NCI-H526 (cell line): ENCODE results near the gene SUZ12.
"Not testable (repeated sequence)": the region's sequence is repeated elsewhere in the genome, so short reads cannot be mapped to it uniquely, and the experiment has no call there.

Source experiments
- DNase-seq, 2 experiments: peaks; one replicate each; lab custom pipeline; 2025; lab: John Stamatoyannopoulos, UW

SUZ12 gene

GRCh38 chr17:31936615-31937609 lies at the start of gene SUZ12:
Gene SUZ12 (plus strand): TSS chr17:31937007. CDS start chr17:31937247, 240 bp downstream.
- DNase-seq, result peak; percentile 69 to 90

DNA sequence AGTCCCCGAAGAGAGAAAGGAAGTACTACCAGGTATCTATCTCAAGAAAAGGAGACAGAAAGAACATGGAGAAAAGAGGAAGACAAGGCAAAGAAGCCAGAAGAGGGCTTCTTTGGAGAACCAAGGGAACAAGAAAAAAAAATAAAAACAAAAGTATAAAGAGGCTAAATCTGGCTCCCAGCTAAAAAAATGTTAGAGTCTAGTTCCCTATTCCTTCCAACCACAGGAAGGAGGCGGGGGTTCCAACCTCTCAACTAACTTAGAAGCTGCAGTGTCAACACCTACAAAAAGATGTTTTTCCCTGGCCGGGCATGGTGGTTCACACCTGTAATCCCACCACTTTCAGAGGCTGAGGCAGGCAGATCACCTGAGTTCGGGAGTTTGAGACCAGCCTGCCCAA lies 48.7 kb upstream of the SUZ12 start:
- DNase-seq, result no peak

GRCh38 chr17:31900877-31901276 lies 35.9 kb upstream of the SUZ12 start:
- DNase-seq, result peak in 1 of 2 experiments; percentile 31

DNA sequence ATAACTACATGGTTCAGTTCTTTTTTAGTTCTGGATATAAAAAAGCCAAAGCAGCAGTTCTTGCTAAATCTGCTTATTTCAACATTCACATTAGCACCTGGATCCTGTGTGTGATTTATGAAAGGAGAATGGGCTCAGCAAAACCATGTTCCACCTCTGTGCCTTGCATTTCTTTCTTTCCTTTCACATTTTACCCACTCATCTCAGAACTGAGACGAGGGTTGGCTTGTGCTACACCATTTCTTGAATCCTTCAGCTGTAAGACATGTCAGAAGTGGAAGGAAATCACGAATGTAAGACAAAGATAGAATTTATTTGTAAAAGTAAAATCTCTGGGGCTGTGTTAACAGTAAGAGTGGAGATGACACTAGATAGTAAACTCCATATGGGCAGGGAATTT lies 34.1 kb upstream of the SUZ12 start:
- no peak for DNase-seq

GRCh38 chr17:31903401-31903800 lies 33.4 kb upstream of the SUZ12 start:
- no peak for DNase-seq

GRCh38 chr17:31907342-31907962 lies 29.4 kb upstream of the SUZ12 start:
- no peak for DNase-seq

DNA sequence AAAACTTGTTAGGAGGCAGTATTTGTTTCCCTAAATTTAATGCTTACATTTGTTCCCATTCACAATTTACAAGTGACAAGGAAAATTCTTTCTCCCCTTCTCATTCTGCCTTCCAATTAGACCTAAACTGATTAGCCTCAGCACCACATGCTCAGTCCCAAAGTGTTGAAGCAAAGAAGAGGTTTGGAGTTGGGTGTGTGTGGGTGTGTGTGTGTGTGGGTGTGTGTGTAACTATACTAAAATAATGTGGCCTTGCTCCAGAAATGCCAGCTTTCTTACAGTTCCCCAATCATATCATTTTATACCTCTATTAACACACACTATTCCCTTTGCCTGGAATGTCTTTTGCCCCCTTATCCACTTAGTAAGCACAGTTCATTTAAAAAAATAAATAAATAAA lies 28.4 kb upstream of the SUZ12 start:
- DNase-seq, result no peak

GRCh38 chr17:31912705-31913104 lies 24.1 kb upstream of the SUZ12 start:
- DNase-seq, result peak in 1 of 2 experiments; percentile 3

- DNase-seq, result no peak
Observed at GRCh38 chr17:31915456-31916100, 21.2 kb upstream of the SUZ12 start.

DNA sequence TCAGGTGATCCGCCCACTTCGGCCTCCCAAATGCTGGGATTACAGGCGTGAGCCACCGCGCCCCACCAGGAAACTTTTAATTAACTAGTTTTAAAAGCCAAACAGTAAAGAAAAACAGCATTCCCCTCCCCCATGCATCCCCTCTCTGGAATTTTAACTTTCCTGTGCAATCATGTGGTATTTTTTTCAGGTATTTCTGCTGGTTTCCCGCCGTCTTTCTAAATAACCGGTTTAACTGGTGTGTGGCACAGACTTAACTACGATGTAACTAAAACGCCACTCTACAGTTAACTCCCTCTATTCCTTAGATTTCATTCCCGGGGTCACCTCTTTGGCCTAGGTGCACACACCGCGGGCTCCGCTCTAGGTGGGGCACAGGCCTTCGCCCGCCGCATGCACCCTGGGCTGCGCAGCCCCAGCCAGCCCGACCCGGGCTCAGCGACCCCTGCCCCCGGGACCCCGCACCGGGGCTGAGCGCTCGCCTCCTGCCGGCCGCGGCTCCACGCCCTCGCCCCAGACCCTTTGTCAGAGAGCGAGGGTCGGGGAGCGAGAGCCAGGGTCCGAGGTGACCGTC lies 20.2 kb upstream of the SUZ12 start:
- no peak for DNase-seq

DNA sequence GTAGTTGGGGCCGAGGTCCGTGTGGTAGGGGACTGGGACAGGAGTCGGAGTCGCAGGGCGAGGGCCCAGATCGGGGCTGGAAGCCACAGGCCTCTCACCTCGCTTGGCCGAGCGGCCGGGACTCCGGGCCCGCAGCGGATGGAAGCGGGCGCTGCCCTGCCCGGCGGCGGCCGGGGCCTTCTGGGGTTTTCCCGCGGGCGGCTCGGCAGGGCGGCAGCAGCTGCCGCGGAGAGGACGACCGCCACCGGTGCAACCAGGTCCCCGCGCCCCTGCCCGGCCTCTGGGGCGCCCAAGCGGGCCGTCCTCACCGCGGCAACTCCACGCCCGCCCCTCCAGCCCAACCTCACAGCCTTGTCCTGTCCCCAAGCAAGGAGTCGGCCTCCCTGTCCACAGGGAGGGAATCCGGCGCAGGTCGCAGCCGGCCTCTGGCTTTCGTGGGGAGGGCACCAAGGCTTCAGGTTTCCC lies 19.7 kb upstream of the SUZ12 start:
- no peak for DNase-seq

DNA sequence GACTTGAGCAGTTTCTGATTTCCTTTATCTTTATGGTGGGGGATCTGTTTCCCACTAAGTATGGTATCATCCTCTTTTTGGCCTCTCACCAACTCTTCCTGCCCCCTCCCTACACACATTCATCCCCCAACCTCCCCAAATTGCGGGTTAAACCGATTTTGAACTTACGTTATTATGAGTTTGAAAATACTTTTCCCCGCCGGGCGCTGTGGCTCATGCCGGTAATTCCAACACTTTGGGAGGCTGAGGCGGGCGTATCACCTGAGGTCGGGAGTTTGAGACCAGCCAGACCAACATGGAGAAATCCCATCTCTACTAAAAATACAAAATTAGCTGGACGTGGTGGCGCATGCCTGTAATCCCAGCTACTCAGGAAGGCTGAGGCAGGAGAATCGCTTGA lies 19.1 kb upstream of the SUZ12 start:
- DNase-seq, result not testable (repeated sequence)

DNA sequence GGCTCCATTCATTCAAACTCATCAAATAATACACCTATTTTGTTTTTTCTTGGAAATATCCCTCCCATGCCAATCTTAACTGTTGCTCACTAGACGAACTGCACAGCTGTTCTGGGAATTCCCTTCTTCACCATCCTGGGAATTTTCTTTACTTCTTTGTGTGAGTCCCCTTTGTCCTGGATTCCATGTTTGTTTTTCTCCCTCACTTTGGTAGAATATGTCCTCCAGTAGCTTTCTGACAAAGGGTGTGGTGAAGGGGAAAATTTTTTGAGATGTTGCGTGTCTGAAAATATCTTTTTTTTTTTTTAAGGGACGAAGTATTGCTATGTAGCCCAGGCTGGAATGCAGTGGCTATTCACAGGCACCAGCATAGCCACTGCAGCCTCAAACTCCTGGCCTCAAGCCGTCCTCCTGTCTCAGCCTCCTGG lies 18.1 kb upstream of the SUZ12 start:
- no peak for DNase-seq

GRCh38 chr17:31919802-31920525 lies 16.8 kb upstream of the SUZ12 start:
- no peak for DNase-seq

DNA sequence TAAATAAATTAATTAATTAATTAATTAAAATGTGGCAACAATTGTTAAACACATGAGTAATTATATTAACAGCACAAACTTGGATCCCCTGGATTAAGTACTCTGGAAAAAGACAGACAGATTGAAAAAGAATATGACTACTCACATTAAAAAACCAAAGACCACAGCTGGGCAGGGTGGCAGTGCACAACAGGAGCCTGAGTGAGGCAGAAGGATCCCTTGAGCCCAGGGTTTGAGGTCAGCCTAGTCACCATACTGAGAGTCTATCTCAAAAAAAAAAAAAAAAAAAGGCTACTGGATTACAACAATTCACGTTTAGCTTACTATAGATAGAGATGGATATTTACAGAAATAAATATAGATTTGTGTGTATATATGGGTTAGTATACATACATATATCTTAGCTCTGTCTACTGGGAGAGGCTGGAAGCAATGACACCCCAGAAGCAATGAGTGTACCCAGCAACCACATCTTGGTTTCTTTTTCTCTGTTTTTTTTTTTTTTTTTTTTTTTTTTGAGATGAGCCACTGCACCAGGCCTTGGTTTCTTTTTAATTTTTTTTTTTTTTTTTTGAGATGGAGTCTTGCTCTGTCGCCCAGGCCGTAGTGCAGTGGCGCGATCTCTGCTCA lies 10.6 kb upstream of the SUZ12 start:
- DNase-seq, result no peak

DNA sequence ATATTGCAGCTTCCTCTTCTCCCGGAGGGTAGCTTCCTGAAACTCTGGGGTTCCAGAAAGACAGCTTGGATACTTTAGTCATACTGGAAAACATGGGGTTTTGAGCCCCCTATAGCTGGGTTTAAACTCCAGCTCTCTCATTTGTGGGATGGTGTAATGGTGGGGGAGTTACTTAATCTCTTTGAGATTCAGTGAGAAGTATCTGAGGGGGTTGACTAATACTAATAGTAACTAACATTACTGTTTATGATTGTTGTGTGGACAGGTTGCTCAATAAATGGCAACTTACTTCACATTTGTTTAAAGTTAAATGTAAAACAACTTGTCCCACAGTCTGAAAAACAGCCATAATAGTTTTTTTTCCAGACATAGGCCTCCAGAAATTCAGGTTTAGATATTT lies 5.1 kb upstream of the SUZ12 start:
- DNase-seq, result no peak

GRCh38 chr17:31935512-31935911 lies 1.3 kb upstream of the SUZ12 start:
- DNase-seq, result no peak

DNA sequence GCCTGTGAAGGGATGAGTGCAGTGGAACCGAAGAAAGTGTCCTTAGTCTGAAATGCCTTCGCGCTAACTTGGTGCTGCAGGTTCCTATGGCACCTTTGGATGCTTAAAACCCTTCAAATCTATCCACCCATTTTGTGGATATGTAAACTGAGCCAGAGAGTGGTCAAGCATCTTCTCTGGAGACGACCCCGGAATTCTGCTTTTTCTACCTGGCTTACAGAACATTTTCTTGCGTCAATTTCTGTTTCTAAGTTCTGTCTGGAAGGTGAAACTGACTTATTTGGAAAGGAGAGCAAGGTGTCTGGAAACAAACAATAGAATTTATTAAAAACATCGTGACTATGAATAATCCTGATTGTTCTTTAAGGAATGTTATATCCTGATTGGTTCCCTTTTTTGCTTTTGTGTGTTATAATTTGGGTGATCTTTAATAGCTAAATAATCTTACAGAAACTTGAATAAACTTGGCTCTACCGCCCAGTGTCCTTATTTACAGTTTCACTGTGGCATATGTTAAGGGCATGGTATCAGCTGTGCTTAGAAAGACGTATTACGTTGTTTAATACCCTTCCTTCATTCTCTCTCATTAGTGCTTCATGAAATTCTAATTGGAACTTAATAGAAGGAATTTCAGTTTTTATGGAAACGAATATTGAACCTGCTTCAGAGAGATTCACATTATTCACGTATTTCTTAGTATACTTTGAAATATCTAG lies 1.3 kb downstream of the SUZ12 start:
- not testable (repeated sequence) for DNase-seq

DNA sequence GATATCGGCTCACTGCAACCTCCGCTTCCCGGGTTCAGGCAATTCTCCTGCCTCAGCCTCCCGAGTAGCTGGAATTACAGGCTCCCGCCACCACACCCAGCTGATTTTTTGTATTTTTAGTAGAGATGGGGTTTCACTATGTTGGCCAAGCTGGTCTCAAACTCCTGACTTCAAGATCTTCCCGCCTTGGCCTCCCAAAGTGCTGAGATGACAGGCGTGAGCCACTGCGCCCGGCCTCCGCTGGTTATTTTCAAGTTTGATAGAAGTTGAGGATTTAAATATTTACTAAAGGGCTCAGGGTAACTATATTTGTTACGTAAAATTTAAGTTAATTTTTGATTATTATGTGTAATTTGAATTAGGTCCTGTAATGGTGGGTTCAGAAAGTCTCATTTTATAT lies 5.1 kb downstream of the SUZ12 start:
- not testable (repeated sequence) for DNase-seq

GRCh38 chr17:31942396-31942795 lies 5.6 kb downstream of the SUZ12 start:
- DNase-seq, result not testable (repeated sequence)
